ENCODE results near the gene ATP8B3.

ATP8B3 gene

DNA sequence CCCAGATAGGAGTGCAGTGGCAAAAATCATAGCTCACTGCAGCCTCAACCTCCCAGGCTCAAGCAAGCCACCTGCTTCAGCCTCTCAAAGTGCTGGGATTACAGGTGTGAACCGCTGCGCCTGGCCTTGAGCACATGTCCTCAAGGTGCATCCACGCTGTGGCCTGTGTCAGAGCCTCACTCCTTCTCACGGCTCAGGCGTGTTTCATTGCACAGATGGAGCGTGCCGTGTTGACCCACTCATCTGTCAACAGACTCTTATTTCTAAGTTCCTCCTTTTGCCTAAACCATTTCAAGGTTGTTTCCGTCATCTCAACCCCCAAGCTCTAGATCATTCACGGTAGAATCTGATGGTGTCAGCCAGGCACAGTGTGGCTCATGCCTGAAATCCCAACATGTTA lies 28.2 kb downstream of the ATP8B3 start:
- Mint-ChIP-seq H3K36me3 (no peaks in the 10 kb centered on the region), H3K4me1 (peaks cover 10% of the 10 kb centered on the region), H3K27me3 (peaks cover 89% of the 10 kb centered on the region), H3K4me3 (no peak overlapping the region), H3K27ac (no peak overlapping the region), H3K9me3 (no peaks in the 10 kb centered on the region)
- peak; percentile 67 for ATAC-seq

DNA sequence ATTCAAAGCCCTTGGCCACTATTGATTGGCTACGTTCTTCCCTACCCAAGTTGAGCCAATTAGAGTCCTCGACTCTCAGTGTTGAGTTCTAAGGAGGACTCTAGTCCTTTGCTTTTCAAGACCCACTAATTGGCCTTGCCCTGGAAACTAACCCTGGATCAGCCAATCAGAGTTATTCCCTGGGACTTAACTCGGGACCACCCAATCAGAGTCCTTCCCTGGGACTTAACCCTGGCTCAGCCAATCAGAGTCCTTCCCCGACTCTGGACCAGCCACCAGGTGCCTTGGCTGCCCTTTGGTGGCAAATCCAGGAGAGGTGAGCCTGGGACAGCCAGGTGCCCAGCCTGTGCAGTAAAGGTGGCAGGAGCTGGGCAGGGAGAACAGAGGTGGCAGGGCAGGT lies 28.7 kb downstream of the ATP8B3 start:
- Mint-ChIP-seq H3K9me3 (no peaks in the 10 kb centered on the region), H3K27ac (no peak overlapping the region), H3K27me3 (peaks cover 89% of the 10 kb centered on the region), H3K36me3 (no peaks in the 10 kb centered on the region), H3K4me3 (no peak overlapping the region), H3K4me1 (peaks cover 10% of the 10 kb centered on the region)
- ATAC-seq, result no peak

GRCh38 chr19:1782521-1782920 lies 29.6 kb downstream of the ATP8B3 start:
- Mint-ChIP-seq H3K9me3 (no peaks in the 10 kb centered on the region), H3K4me1 (peaks cover 10% of the 10 kb centered on the region), H3K4me3 (no peak overlapping the region), H3K27me3 (peaks cover 96% of the 10 kb centered on the region), H3K27ac (no peak overlapping the region), H3K36me3 (no peaks in the 10 kb centered on the region)
- no peak for ATAC-seq

- peaks cover 97% of the 10 kb centered on the region for H3K27me3 Mint-ChIP-seq
- ATAC-seq, result no peak
These were observed 31.7 kb downstream of the ATP8B3 start for GRCh38 chr19:1780272-1780958.

GRCh38 chr19:1779574-1779973 lies 32.5 kb downstream of the ATP8B3 start:
- no peak for ATAC-seq
- peaks cover 3% of the 10 kb centered on the region for H3K9me3 Mint-ChIP-seq
- peaks cover 16% of the 10 kb centered on the region for H3K4me1 Mint-ChIP-seq
- H3K27ac Mint-ChIP-seq, result no peak overlapping the region
- peaks cover 97% of the 10 kb centered on the region for H3K27me3 Mint-ChIP-seq
- no peak overlapping the region for H3K4me3 Mint-ChIP-seq
- no peaks in the 10 kb centered on the region for H3K36me3 Mint-ChIP-seq

More at GRCh38 chr19:1780272-1780958, 31.7 kb downstream of the ATP8B3 start:
- H3K27ac Mint-ChIP-seq, result no peak overlapping the region
- H3K4me1 Mint-ChIP-seq, result peaks cover 16% of the 10 kb centered on the region
- H3K4me3 Mint-ChIP-seq, result no peak overlapping the region
- no peaks in the 10 kb centered on the region for H3K9me3 Mint-ChIP-seq
- H3K36me3 Mint-ChIP-seq, result no peaks in the 10 kb centered on the region

DNA sequence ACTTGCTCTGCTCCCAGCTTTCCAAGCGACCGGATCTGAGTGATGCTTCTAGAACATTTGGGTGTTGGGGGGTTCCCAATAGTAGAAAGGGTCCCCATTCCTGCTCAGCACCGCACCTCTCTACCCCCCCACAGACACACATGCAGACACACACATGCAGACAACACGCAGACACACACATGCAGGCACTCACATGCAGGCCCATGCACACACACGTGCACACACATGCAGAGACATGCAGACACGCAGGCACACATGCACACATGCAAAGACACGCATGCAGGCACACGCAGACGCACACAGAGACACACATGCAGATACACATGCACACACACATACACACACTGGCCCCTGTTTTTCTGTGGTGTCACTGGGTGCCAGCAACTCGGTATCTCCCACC lies 34.9 kb downstream of the ATP8B3 start:
- no peak overlapping the region for H3K27ac Mint-ChIP-seq
- peaks cover 11% of the 10 kb centered on the region for H3K4me1 Mint-ChIP-seq
- H3K27me3 Mint-ChIP-seq, result peaks cover 98% of the 10 kb centered on the region
- peaks cover 5% of the 10 kb centered on the region for H3K9me3 Mint-ChIP-seq
- no peak for ATAC-seq
- H3K4me3 Mint-ChIP-seq, result no peak overlapping the region
- no peaks in the 10 kb centered on the region for H3K36me3 Mint-ChIP-seq

DNA sequence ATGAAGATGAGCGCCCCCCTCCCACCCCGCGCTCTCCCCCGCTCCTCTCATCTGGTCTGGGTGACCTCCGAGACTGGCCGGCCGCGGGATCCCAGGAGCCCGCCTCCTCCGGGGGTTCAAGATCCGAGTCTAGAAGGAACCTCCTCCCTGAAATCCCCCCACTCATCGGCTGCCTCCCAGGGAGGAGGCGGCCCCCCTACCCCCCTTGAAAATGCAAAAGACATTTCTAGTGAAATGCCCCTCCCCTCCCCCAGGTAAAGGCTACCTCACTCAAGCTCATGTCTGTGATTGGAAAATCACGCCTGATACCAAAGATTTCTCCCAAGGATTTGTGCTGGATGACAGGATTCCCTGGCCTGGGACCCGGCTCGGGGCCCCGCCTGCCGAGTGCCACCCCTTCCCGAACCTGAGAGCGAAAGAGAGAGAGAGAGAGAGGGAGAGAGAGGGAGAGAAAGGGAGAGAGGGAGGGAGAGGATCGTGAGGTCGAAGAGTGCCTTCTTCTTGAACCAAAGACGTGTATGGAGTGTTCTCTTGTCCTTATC lies 35.4 kb downstream of the ATP8B3 start:
- no peaks in the 10 kb centered on the region for H3K36me3 Mint-ChIP-seq
- H3K9me3 Mint-ChIP-seq, result peaks cover 5% of the 10 kb centered on the region
- no peak overlapping the region for H3K4me3 Mint-ChIP-seq
- H3K27me3 Mint-ChIP-seq, result peaks cover 94% of the 10 kb centered on the region
- H3K4me1 Mint-ChIP-seq, result peaks cover 11% of the 10 kb centered on the region
- ATAC-seq, result no peak
- H3K27ac Mint-ChIP-seq, result no peak overlapping the region

DNA sequence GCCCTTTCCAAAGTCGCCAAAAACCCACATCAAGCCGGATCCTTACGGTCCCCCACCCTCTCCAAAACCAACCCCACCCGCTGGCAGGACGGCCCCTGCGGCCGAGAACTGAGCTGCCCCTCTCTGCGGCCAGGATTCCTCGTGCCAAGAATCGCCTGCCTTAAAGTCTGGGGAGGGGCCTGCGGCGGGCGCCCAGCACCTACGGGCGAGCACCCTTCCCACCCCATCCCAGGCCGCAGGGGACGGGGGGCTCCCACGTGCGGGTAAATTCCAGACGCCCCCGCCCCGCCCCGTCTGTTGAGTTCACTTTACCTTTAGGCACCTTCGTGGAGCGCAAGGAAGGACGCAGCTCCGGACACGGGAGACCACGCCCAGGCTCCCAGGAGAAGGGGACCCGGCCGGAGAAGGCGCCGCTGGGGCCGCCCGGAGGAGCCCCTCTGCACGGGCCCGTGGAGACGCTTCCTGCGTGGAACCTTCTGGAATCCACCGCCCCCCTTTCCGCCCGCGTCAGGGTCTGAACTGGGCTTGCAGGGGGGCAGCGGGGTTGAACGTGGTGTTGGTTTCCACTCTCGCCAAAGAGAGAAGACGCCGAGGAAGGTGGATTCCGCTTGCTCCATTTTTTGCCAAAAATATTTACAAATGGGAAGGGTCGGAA lies 36.0 kb downstream of the ATP8B3 start:
- H3K27ac Mint-ChIP-seq, result no peak overlapping the region
- ATAC-seq, result no peak
- peaks cover 11% of the 10 kb centered on the region for H3K4me1 Mint-ChIP-seq
- H3K4me3 Mint-ChIP-seq, result no peak overlapping the region
- peaks cover 8% of the 10 kb centered on the region for H3K9me3 Mint-ChIP-seq
- peaks cover 95% of the 10 kb centered on the region for H3K27me3 Mint-ChIP-seq
- peaks cover 3% of the 10 kb centered on the region for H3K36me3 Mint-ChIP-seq

- Mint-ChIP-seq H3K27me3 (peaks cover 95% of the 10 kb centered on the region), H3K4me1 (peaks cover 11% of the 10 kb centered on the region), H3K4me3 (no peak overlapping the region), H3K9me3 (peaks cover 16% of the 10 kb centered on the region), H3K27ac (no peak overlapping the region), H3K36me3 (peaks cover 5% of the 10 kb centered on the region)
- peak; percentile 58 for ATAC-seq
These were observed 36.9 kb downstream of the ATP8B3 start for GRCh38 chr19:1774989-1775772.

GRCh38 chr19:1773184-1773583 lies 38.9 kb downstream of the ATP8B3 start:
- peaks cover 95% of the 10 kb centered on the region for H3K27me3 Mint-ChIP-seq
- peaks cover 5% of the 10 kb centered on the region for H3K36me3 Mint-ChIP-seq
- H3K4me3 Mint-ChIP-seq, result no peak overlapping the region
- no peak overlapping the region for H3K27ac Mint-ChIP-seq
- peaks cover 6% of the 10 kb centered on the region for H3K4me1 Mint-ChIP-seq
- no peak for ATAC-seq
- peaks cover 16% of the 10 kb centered on the region for H3K9me3 Mint-ChIP-seq

DNA sequence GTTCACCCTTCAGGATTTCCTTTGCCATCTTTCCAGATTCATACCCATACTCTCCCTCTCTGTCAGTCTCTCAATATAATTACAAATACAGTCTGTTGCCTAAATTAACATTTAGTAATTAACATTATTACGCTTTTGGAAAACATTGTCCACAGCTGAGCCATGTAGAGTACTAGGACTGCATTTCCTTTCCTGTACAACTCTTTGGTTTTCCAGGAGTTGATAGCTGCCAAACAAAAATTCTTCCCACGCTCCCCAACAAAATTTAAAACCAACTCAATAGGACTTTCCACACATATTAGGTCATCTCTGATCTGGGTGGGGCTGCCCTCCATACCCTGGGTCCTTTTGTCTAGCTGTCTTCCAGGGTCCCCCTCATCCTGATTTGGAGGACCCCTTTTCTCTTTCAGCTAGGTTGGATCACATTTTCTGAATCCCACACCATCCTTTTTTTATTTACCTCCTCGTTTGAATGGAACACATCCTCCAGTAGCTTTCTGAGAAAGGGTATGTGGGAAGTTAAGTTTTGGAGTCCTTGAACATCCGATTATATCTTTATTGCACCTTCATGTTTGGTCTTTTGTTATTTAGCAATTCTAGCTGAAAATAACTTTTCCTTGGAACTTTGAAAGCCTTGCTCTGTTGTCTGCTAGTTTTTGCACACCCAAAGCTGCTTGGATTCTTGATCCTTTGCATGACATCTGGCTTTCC lies 41.1 kb downstream of the ATP8B3 start:
- Mint-ChIP-seq H3K27me3 (peaks cover 94% of the 10 kb centered on the region), H3K4me1 (peaks cover 7% of the 10 kb centered on the region), H3K36me3 (peaks cover 5% of the 10 kb centered on the region), H3K4me3 (no peak overlapping the region), H3K9me3 (peaks cover 16% of the 10 kb centered on the region), H3K27ac (no peak overlapping the region)
- no peak for ATAC-seq

- Mint-ChIP-seq H3K27ac (no peak overlapping the region), H3K27me3 (peaks cover 94% of the 10 kb centered on the region), H3K9me3 (peaks cover 13% of the 10 kb centered on the region), H3K36me3 (peaks cover 5% of the 10 kb centered on the region), H3K4me3 (no peak overlapping the region), H3K4me1 (peaks cover 7% of the 10 kb centered on the region)
- no peak for ATAC-seq
These were observed 42.5 kb downstream of the ATP8B3 start for GRCh38 chr19:1769645-1769985.

DNA sequence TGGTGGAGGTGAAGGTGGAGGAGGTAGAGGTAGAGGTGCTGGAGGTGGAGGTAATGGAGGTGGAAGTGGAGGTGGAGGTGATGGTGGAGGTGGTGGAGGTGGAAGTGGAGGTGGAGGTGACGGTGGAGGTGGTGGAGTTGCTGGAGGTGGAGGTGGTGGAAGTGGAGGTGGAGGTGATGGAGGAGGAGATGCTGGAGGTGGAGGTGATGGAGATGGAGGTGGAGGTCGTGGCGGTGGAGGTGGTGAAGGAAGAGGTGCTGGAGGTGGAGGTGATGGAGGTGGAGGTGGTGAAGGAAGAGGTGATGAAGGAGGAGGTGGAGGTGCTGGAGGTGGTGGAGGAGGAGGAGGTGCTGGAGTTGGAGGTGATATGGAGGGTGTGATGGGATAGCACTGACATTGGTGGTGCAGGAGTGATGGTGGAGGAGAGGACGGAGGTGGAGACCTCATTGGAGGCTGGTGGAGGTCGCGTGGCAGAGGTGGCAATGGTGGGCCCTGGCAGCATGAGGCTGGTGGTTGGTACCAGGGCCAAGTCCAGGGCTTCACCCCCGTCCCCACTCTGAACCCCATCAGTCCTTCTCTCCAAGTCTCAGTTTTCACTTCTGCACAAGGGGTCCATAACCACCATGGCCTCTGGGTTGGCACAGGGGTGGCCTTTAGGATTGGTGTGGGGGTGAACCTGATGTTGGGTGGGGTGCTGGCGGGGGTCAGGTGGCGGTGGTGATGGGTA lies 43.0 kb downstream of the ATP8B3 start:
- no peak for ATAC-seq
- H3K27me3 Mint-ChIP-seq, result peaks cover 94% of the 10 kb centered on the region
- no peak overlapping the region for H3K27ac Mint-ChIP-seq

DNA sequence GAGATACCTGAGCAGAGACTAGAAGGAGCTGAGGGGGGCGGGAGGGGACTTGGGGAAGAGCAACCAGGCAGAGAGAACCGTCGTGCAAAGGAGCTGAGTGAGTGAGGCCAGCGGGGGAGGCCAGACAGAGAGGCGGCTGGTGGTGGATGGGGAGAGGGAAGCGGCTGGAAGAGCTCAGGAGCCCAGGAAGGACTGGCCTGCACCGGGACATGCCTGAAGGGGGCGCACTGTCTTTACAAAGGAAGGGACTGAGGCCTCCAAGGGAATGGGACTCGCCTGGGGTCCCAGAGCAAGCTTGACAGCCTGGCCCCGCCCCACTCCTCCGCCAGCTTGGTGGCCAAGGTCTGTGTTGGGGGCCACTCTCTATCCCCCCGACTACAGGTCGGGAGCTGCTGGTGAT lies 43.8 kb downstream of the ATP8B3 start:
- no peak overlapping the region for H3K4me3 Mint-ChIP-seq
- peaks cover 94% of the 10 kb centered on the region for H3K27me3 Mint-ChIP-seq

More for the DNA sequence above, 43.0 kb downstream of the ATP8B3 start:
- Mint-ChIP-seq H3K36me3 (peaks cover 5% of the 10 kb centered on the region), H3K4me3 (no peak overlapping the region), H3K9me3 (peaks cover 13% of the 10 kb centered on the region), H3K4me1 (peaks cover 7% of the 10 kb centered on the region)

More for the DNA sequence above, 43.8 kb downstream of the ATP8B3 start:
- no peak for ATAC-seq
- H3K27ac Mint-ChIP-seq, result no peak overlapping the region
- peaks cover 5% of the 10 kb centered on the region for H3K36me3 Mint-ChIP-seq
- H3K4me1 Mint-ChIP-seq, result peaks cover 7% of the 10 kb centered on the region
- H3K9me3 Mint-ChIP-seq, result peaks cover 13% of the 10 kb centered on the region
